Measurements from ENCODE around the gene PPP3R1. TPM values are rescaled to one million over a fixed set of nuclear protein-coding genes. Genes with fewer than 3 reads are reported as not detected.
A peak's percentile ranks its signal among the peaks of the same experiment; 100 is the strongest.

Gene PPP3R1
- total and polyA plus RNA-seq, 9 of the 15 experiments (the other 6 are each of a cell fraction or from before 2014, with no cell fraction given): 3.7 to 70.0 (median 24.8) TPM

DNA sequence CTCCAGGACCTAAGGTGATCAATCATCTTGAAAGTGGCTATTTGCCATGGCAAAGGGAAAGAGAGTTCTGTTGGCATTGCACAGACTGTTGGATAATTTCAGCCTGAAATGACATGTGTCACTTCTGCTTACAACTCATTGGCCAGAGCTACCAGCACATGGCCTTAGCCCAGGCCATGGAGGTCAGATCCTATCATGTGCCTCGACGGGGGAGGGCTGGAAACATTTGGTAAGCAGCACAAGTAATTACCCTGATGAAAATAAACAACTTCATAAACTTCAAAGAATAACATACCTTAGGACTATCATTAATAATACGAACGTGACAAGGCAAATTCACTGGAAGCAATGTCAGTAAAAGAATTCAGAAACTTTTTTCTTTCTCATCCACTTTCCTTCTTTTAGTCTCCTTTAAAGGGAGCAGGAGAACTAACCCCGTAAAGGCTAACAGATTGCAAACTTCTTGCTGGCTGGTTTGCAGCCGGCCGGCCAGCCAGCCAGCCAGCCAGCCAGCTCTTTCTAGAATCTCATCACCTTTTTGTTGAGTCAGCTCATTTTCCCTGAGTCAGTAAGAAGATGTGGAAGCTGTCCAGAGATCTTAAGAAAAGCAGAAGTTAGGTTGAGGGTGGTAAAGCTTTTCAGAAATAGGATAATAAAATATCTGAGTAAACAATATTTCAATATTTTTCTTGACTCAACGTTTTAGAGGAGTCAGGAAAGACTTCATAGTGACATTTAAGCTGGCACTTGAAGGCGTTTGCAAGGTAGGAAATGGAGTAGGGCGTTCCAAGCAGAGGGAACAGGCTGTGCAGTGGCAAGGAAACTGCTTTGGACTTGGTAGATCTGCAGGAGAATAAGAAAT is 35.5 kb upstream of the PPP3R1 start (continued):
- TF ChIP-seq, protein P1, sequence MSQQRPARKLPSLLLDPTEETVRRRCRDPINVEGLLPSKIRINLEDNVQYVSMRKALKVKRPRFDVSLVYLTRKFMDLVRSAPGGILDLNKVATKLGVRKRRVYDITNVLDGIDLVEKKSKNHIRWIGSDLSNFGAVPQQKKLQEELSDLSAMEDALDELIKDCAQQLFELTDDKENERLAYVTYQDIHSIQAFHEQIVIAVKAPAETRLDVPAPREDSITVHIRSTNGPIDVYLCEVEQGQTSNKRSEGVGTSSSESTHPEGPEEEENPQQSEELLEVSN (IDR thresholded peaks at IDR 0.05; ENCODE audit: borderline replicate concordance in 1 of 2, extremely low read depth in 1 of 2, insufficient read depth in 1 of 2, insufficient read length in 1 of 2, low read depth in 1 of 2, low read length in 1 of 2, poor library complexity in 1 of 2, severe bottlenecking in 1 of 2): peak in 1 of 2 experiments; percentile 68
- TF ChIP-seq DNMT1 (IDR thresholded peaks at IDR 0.05) (no peak), MTA3 (IDR thresholded peaks at IDR 0.05; ENCODE audit: borderline replicate concordance) (no peak), HDGF (IDR thresholded peaks at IDR 0.05) (no peak), XRCC4 (IDR thresholded peaks at IDR 0.05; ENCODE audit: extremely low read depth, insufficient read depth, insufficient read length) (no peak), FOXP4 (CRISPR knock-in tag; IDR thresholded peaks at IDR 0.05; ENCODE audit: borderline replicate concordance) (no peak), RBM25 (IDR thresholded peaks at IDR 0.05; ENCODE audit: low read depth, low read length, severe bottlenecking) (no peak), CEBPB (tag; IDR thresholded peaks at IDR 0.05) (0 out of 2 replicates have a peak, but pooled peaks have one; percentile 41)

Data from K562 (cell line).